ENCODE measurements around the gene BCKDHB. TPM values are rescaled to one million over a fixed set of nuclear protein-coding genes. Genes with fewer than 3 reads are reported as not detected.

BCKDHB gene
- total and polyA plus RNA-seq, 2 experiments from 2014 or later: 32.1 to 42.7 TPM

DNA sequence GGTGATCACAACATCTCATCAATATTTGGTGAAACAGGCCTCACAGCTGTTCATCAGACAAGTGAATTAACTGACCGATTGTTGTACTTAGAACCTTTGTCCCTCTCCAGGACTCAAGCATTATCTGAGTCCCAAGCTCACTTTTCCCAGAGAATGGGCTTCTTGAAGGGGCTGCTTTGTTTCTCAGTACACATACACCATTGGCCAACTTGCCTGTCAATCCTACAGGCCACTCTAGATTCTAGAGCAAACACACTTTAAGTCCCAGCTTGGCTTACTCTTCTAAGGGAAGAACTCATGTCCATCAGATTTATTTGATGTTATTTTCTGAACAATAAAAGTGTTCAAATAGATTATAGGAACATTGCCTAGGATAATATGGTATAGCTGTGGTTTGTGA is 249.5 kb downstream of the BCKDHB start (continued):
- no peak for TF ChIP-seq ZNF462 (CRISPR knock-in tag; IDR thresholded peaks at IDR 0.05)

- no peaks in the 10 kb centered on the region for H3K27me3 Mint-ChIP-seq (ENCODE audit: insufficient read depth, low read depth, poor library complexity)
These were observed 250.1 kb downstream of the BCKDHB start for GRCh38 chr6:80356545-80356944.

More at GRCh38 chr6:80356545-80356944, 250.1 kb downstream of the BCKDHB start:
- H3K4me1 ChIP-seq (ENCODE audit: insufficient read depth): no peaks in the 10 kb centered on the region
- H3K9me2 ChIP-seq (ENCODE audit: insufficient read depth): no peaks in the 10 kb centered on the region
- H3K4me1 Mint-ChIP-seq: peaks cover 11% of the 10 kb centered on the region
- no peaks in the 10 kb centered on the region for H3K36me3 ChIP-seq (ENCODE audit: insufficient read depth)
- TF ChIP-seq NANOG (IDR thresholded peaks at IDR 0.05; ENCODE audit: borderline replicate concordance) (no peak), POLR2AphosphoS5 (IDR thresholded peaks at IDR 0.05; ENCODE audit: low read depth) (no peak), ETS1 (IDR thresholded peaks at IDR 0.05) (no peak), STAT1 (IDR thresholded peaks at IDR 0.05; ENCODE audit: unreplicated experiment) (no peak), JUNB (IDR thresholded peaks at IDR 0.05; ENCODE audit: unreplicated experiment) (no peak), EZH2phosphoT487 (IDR thresholded peaks at IDR 0.05; ENCODE audit: unreplicated experiment) (no peak), ZNF114 (CRISPR knock-in tag; IDR thresholded peaks at IDR 0.05) (no peak), CREB1 (CRISPR knock-in tag; IDR thresholded peaks at IDR 0.05; ENCODE audit: low read depth) (no peak), CTCF (conservative IDR thresholded peaks at IDR 0.05; ENCODE audit: low read depth in 2 of 2) (no peak), ZNF331 (CRISPR knock-in tag; IDR thresholded peaks at IDR 0.05; ENCODE audit: low read depth) (no peak), EZH2 (IDR thresholded peaks at IDR 0.05; ENCODE audit: low read depth, unreplicated experiment) (no peak)
- no peak overlapping the region for H3K27ac ChIP-seq (ENCODE audit: low read depth)
- ATAC-seq (no peak), DNase-seq (ENCODE audit: low spot score) (no peak)
- no peaks in the 10 kb centered on the region for H3K79me2 ChIP-seq (replicated peaks; ENCODE audit: insufficient read depth)
- H3K27me3 ChIP-seq (ENCODE audit: insufficient read depth): no peaks in the 10 kb centered on the region
- no peaks in the 10 kb centered on the region for H3F3A ChIP-seq (replicated peaks; ENCODE audit: low read depth)
- H4K20me1 ChIP-seq (replicated peaks; ENCODE audit: insufficient read depth): no peaks in the 10 kb centered on the region
- H3K36me3 Mint-ChIP-seq (ENCODE audit: low read depth): peaks cover 4% of the 10 kb centered on the region; the same call in 1 of the 3 replicates
- H3K4me2 ChIP-seq: no peak overlapping the region
- no peak overlapping the region for H3K4me3 Mint-ChIP-seq
- H3K4me3 ChIP-seq: no peak overlapping the region
- no peak overlapping the region for H2AFZ ChIP-seq
- H3K9me3 Mint-ChIP-seq: no peaks in the 10 kb centered on the region
- H3K27ac Mint-ChIP-seq: no peak overlapping the region
